ENCODE measurements around the gene OLFM3.

The OLFM3 gene

DNA sequence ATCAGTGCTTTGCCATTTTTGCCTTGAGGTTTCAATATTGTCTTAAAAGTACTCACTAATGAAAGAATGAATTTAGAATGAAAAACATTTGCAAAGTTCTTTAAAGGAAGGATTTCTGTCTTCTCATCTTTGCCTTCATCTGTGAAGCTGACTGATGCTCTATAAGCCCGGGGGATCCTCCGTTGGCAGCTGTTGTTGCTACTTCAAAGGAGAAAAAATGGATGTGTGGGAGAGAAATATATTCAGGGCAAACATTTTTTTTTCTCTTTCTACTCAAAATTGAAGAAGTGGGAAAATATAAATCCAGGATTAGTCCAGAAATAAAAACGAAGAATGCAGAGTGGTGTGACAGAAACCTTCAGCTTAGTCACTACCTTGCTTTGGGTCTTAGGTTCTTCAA is 142.5 kb downstream of the OLFM3 start:
- Histone ChIP-seq H3K4me3 (ENCODE audit: extremely low read depth, insufficient read depth, low read length, poor library complexity, severe bottlenecking) (no peak overlapping the region), H3K27ac (ENCODE audit: low read depth, low read length, severe bottlenecking) (no peak overlapping the region), H3K36me3 (ENCODE audit: control insufficient read depth, insufficient read depth, low read length) (no peaks in the 10 kb centered on the region), H3K4me1 (ENCODE audit: control insufficient read depth, insufficient read depth, low read length, poor library complexity, severe bottlenecking) (no peaks in the 10 kb centered on the region), H3K9me3 (ENCODE audit: control insufficient read depth, low read length) (no peaks in the 10 kb centered on the region)
- no CpG with 5 or more reads among the region's 3 CpGs for WGBS, 2 experiments (ENCODE audit: insufficient coverage in 2 of 2)

DNA sequence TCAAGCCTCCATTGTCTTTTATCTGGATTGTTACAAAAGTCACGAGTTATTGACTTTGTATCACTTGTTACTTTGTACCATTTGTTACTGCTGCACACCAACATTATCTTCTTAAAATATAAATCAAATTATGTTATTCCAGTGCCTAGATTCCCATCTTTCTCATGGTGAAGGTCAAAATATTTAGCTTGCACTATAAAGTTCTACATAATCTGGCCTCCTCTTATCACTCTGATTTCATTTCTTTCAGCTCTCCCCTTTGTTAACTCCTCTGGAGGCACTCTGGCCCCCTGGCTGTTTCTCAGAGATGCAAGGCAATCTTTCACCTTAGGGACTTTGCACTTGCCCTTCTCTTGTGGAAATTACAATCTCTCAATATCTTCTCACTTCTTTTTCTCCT is 143.8 kb downstream of the OLFM3 start:
- Histone ChIP-seq H3K27ac (ENCODE audit: low read depth, low read length, severe bottlenecking) (no peak overlapping the region), H3K36me3 (ENCODE audit: control insufficient read depth, insufficient read depth, low read length) (no peaks in the 10 kb centered on the region), H3K9me3 (ENCODE audit: control insufficient read depth, low read length) (no peaks in the 10 kb centered on the region), H3K4me3 (ENCODE audit: extremely low read depth, insufficient read depth, low read length, poor library complexity, severe bottlenecking) (no peak overlapping the region), H3K4me1 (ENCODE audit: control insufficient read depth, insufficient read depth, low read length, poor library complexity, severe bottlenecking) (no peaks in the 10 kb centered on the region)
- 67% methylated on average over 1 of the region's 1 CpG; no CpG with 5 or more reads in 1 of the 2 experiments for WGBS, 2 experiments (ENCODE audit: insufficient coverage in 2 of 2)

DNA sequence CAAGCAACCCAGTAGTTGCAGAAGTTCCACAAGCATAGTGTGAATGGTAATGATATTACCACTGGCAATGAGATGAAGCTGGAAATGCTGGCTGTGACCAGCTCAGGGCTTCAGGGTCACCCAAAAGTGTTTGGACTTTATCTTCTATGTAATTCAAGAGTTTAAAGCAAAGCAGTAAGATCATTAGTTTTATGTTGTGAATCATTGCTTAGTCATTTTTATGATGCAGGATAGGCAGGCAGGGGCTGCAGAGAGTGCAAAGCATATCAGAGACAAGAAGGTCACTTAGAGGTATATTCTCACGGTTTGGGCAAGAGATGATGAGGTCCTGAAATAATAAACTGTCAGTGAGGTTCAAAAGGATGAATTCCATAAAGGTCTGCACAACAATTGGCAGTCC is 147.4 kb downstream of the OLFM3 start:
- Histone ChIP-seq H3K36me3 (ENCODE audit: control insufficient read depth, insufficient read depth, low read length) (no peaks in the 10 kb centered on the region), H3K4me1 (ENCODE audit: control insufficient read depth, insufficient read depth, low read length, poor library complexity, severe bottlenecking) (no peaks in the 10 kb centered on the region), H3K27ac (ENCODE audit: low read depth, low read length, severe bottlenecking) (no peak overlapping the region), H3K9me3 (ENCODE audit: control insufficient read depth, low read length) (no peaks in the 10 kb centered on the region), H3K4me3 (ENCODE audit: extremely low read depth, insufficient read depth, low read length, poor library complexity, severe bottlenecking) (no peak overlapping the region)
- 93 to 100% methylated on average over 1 of the region's 1 CpG for whole genome bisulfite sequencing, 2 experiments (ENCODE audit: insufficient coverage in 2 of 2)

DNA sequence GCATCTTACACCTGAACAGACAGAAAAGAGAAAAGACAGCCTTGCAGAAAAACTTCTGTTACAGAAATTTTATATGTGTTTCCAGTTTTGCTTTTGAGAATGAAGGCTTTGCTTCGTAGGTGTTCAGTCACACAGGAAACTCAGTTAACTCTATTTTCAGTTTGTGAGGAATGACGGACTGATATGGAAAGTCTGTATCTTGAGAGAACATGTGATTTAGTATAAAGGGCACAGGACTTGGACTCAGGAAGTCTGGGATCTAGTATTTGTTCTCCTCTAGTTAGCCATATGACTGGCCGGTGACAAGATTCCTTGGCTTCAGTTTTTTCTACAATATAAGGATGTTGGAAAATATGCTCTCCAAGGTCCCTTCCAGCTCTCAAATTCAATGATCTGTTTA is 149.1 kb downstream of the OLFM3 start:
- WGBS, 2 experiments (ENCODE audit: insufficient coverage in 2 of 2) = 83 to 90% methylated on average over 2 of the region's 3 CpGs
- Histone ChIP-seq H3K36me3 (ENCODE audit: control insufficient read depth, insufficient read depth, low read length) (no peaks in the 10 kb centered on the region), H3K4me3 (ENCODE audit: extremely low read depth, insufficient read depth, low read length, poor library complexity, severe bottlenecking) (no peak overlapping the region), H3K27ac (ENCODE audit: low read depth, low read length, severe bottlenecking) (no peak overlapping the region), H3K4me1 (ENCODE audit: control insufficient read depth, insufficient read depth, low read length, poor library complexity, severe bottlenecking) (no peaks in the 10 kb centered on the region), H3K9me3 (ENCODE audit: control insufficient read depth, low read length) (no peaks in the 10 kb centered on the region)

DNA sequence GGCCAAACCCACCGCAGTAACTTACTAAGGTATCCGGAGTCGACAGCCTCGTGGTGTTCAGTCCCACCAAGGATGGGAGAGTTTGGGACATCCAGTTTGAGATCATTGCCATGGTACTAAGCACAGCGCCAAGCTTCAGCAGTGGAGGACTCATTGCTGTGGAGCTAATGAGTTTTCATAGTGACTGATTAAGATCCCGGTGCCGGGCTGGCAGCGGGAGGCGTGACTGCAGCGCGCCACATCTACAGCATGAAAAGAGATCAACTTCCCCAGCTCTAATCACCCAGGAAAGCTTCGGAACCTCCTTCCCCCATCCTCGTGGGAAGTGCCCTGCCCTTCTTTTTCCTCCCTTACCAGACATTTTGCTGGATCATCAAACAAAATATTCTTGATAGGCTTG is 149.9 kb downstream of the OLFM3 start:
- H3K4me3 ChIP-seq (ENCODE audit: extremely low read depth, insufficient read depth, low read length, poor library complexity, severe bottlenecking) = no peak overlapping the region
- H3K4me1 ChIP-seq (ENCODE audit: control insufficient read depth, insufficient read depth, low read length, poor library complexity, severe bottlenecking) = no peaks in the 10 kb centered on the region
- H3K27ac ChIP-seq (ENCODE audit: low read depth, low read length, severe bottlenecking) = no peak overlapping the region
- no peaks in the 10 kb centered on the region for H3K36me3 ChIP-seq (ENCODE audit: control insufficient read depth, insufficient read depth, low read length)
- no peaks in the 10 kb centered on the region for H3K9me3 ChIP-seq (ENCODE audit: control insufficient read depth, low read length)
- 67 to 71% methylated on average over 4 to 11 of the region's 13 CpGs for WGBS, 2 experiments (ENCODE audit: insufficient coverage in 2 of 2)

DNA sequence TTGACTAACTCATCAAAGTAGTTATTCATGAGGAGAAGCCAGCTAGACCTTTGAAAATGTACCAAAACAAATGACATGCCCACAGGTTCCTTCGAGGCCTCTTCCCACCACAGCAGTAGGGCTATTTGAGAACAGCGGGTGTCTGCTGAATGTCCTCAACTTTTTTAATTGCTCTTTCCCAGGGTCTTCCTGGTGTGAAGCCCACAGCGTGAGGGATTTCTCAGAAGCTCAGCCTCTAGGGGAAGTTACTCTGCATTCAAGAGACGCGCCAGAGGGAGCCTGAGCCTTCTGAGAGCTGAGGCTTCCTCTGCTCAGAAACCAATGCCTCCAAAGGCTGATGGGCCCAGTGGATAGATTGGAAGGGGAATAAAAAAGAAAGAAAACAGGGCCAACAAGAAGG is 153.6 kb downstream of the OLFM3 start:
- Histone ChIP-seq H3K36me3 (ENCODE audit: control insufficient read depth, insufficient read depth, low read length) (no peaks in the 10 kb centered on the region), H3K27ac (ENCODE audit: low read depth, low read length, severe bottlenecking) (no peak overlapping the region), H3K4me3 (ENCODE audit: extremely low read depth, insufficient read depth, low read length, poor library complexity, severe bottlenecking) (no peak overlapping the region), H3K4me1 (ENCODE audit: control insufficient read depth, insufficient read depth, low read length, poor library complexity, severe bottlenecking) (no peaks in the 10 kb centered on the region), H3K9me3 (ENCODE audit: control insufficient read depth, low read length) (no peaks in the 10 kb centered on the region)
- WGBS, 2 experiments (ENCODE audit: insufficient coverage in 2 of 2) = 19 to 27% methylated on average over 2 to 3 of the region's 5 CpGs

DNA sequence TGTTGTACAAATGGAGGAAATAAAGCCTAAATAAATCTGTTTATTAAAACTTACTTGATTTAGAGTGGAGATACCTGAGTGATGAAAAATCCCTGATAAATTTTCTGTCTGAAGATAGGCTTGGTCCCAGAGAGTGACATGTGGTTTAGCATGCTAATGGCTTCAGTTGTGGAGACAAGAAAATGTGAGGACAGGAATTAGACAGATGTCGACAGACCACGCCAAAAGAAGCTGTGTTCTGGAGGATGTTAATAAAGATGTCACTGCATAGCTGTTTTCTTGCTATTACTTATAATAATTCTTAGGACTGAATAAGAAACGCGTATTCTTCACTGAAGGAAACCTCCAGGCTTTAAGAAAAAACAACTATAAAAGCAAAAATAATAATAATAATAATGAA is 154.9 kb downstream of the OLFM3 start:
- Histone ChIP-seq H3K27ac (ENCODE audit: low read depth, low read length, severe bottlenecking) (no peak overlapping the region), H3K9me3 (ENCODE audit: control insufficient read depth, low read length) (no peaks in the 10 kb centered on the region)
- 80% methylated on average over 1 of the region's 4 CpGs; no CpG with 5 or more reads in 1 of the 2 experiments for WGBS, 2 experiments (ENCODE audit: insufficient coverage in 2 of 2)

DNA sequence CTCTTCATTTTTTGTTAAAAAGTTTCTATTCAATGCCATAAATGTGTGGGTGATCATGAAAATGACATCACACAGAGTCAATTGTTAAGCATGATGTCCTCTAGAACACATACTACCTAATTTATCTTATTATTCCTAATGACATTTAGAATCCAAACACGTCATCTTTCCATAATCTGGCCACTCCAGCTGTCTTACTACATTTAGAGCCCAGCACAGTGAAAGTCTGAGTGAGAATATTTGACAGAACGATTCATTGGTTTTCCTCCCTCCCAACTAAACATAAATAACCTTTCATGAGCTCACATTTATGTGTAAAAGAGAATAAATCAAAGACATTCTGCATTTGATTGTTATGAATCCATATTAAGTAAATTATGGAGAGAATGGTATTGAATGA is 160.7 kb downstream of the OLFM3 start:
- H3K36me3 ChIP-seq (ENCODE audit: control insufficient read depth, insufficient read depth, low read length) = no peaks in the 10 kb centered on the region
- no peaks in the 10 kb centered on the region for H3K4me1 ChIP-seq (ENCODE audit: control insufficient read depth, insufficient read depth, low read length, poor library complexity, severe bottlenecking)
- H3K4me3 ChIP-seq (ENCODE audit: extremely low read depth, insufficient read depth, low read length, poor library complexity, severe bottlenecking) = no peak overlapping the region
- no peak overlapping the region for H3K27ac ChIP-seq (ENCODE audit: low read depth, low read length, severe bottlenecking)
- WGBS, 2 experiments (ENCODE audit: insufficient coverage in 2 of 2) = 100% methylated on average over 1 of the region's 2 CpGs; no CpG with 5 or more reads in 1 of the 2 experiments
- H3K9me3 ChIP-seq (ENCODE audit: control insufficient read depth, low read length) = no peaks in the 10 kb centered on the region

More for the DNA sequence above, 154.9 kb downstream of the OLFM3 start:
- Histone ChIP-seq H3K4me3 (ENCODE audit: extremely low read depth, insufficient read depth, low read length, poor library complexity, severe bottlenecking) (no peak overlapping the region), H3K4me1 (ENCODE audit: control insufficient read depth, insufficient read depth, low read length, poor library complexity, severe bottlenecking) (no peaks in the 10 kb centered on the region), H3K36me3 (ENCODE audit: control insufficient read depth, insufficient read depth, low read length) (no peaks in the 10 kb centered on the region)

DNA sequence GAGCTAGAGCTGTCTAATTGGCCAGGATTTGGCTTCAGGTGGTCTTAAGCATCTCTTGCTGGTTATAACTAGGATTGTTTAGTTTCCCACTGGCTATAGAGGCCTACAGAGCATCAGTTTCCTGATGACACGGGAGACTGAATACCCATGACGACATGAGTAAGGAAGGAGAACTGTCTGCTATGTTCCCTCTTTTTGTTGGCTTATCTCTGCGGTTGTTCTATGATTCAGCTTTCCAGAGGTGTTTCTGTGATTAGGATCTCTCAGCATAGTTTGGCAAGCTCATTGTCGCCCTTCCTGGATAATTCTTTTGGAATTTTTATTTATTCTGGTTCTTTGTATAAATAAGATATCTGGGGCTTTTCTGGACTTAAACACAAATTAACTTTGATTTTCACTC is 163.4 kb downstream of the OLFM3 start:
- H3K4me1 ChIP-seq (ENCODE audit: control insufficient read depth, insufficient read depth, low read length, poor library complexity, severe bottlenecking) = no peaks in the 10 kb centered on the region
- no peak overlapping the region for H3K27ac ChIP-seq (ENCODE audit: low read depth, low read length, severe bottlenecking)
- H3K4me3 ChIP-seq (ENCODE audit: extremely low read depth, insufficient read depth, low read length, poor library complexity, severe bottlenecking) = no peak overlapping the region
- H3K36me3 ChIP-seq (ENCODE audit: control insufficient read depth, insufficient read depth, low read length) = no peaks in the 10 kb centered on the region
- H3K9me3 ChIP-seq (ENCODE audit: control insufficient read depth, low read length) = no peaks in the 10 kb centered on the region
- WGBS, 2 experiments (ENCODE audit: insufficient coverage in 2 of 2) = 0 to 40% methylated on average over 1 to 2 of the region's 4 CpGs

DNA sequence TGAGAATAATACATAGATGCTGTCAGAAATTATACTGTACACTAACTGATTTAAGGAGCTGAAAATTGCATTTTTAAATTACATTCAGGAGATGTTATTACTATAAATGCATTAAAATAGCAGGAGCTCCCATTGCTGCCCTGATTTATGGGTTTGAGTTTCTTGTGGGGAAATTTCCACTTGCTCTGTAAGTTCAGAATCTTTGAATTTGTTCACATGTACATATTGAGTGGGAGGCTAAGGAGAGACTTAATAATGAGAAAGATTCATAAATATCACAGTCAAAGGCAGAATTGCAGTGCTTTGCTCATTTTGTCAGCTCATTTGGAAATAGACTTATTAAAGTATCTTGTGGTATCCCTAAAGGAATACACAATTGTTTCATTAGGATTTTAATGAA is 170.3 kb downstream of the OLFM3 start:
- Histone ChIP-seq H3K36me3 (ENCODE audit: control insufficient read depth, insufficient read depth, low read length) (no peaks in the 10 kb centered on the region), H3K27ac (ENCODE audit: low read depth, low read length, severe bottlenecking) (no peak overlapping the region), H3K4me1 (ENCODE audit: control insufficient read depth, insufficient read depth, low read length, poor library complexity, severe bottlenecking) (no peaks in the 10 kb centered on the region), H3K9me3 (ENCODE audit: control insufficient read depth, low read length) (no peaks in the 10 kb centered on the region), H3K4me3 (ENCODE audit: extremely low read depth, insufficient read depth, low read length, poor library complexity, severe bottlenecking) (no peak overlapping the region)

DNA sequence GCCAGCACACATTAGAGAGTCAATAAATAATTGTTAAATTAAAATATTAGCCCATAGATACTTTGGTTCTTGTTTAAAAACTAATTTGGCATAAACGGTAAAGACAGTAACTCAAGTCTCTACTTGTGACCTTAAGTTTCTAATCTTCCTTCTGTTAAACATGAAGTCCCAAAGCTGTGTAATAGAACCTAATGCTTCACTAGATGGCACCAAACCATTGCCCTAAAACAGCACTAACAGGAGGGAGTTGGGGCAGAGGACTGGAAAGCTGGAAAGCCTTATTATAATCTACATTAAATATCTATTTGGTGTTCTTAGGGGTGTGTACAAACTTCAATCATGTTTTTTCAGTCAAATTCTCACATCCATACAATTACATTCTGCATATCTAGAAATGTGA is 176.7 kb downstream of the OLFM3 start:
- H3K9me3 ChIP-seq (ENCODE audit: control insufficient read depth, low read length) = no peaks in the 10 kb centered on the region
- H3K4me3 ChIP-seq (ENCODE audit: extremely low read depth, insufficient read depth, low read length, poor library complexity, severe bottlenecking) = no peak overlapping the region
- H3K27ac ChIP-seq (ENCODE audit: low read depth, low read length, severe bottlenecking) = no peak overlapping the region
- 100% methylated on average over 1 of the region's 1 CpG; no CpG with 5 or more reads in 1 of the 2 experiments for WGBS, 2 experiments (ENCODE audit: insufficient coverage in 2 of 2)
- no peaks in the 10 kb centered on the region for H3K4me1 ChIP-seq (ENCODE audit: control insufficient read depth, insufficient read depth, low read length, poor library complexity, severe bottlenecking)
- H3K36me3 ChIP-seq (ENCODE audit: control insufficient read depth, insufficient read depth, low read length) = no peaks in the 10 kb centered on the region

DNA sequence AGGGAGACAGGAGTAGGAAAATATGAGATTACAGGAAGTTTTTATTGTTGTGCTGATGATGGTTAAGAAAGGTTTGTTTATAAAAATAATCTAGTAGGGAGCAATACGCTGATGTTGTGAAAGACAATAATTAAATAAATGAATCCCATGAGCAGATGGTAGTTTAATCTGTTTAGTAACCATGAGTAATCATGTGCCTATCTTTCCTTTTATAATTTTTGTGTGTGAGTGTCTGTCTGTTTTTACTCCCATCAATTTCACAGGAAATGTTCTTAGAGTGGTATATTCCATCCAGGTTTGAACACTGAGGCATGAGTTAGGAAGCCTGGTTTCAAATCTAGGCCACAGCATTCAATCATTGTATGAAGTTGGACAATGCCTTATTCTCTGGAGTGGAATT is 180.5 kb downstream of the OLFM3 start:
- WGBS, 2 experiments (ENCODE audit: insufficient coverage in 2 of 2) = no CpG with 5 or more reads among the region's 1 CpG
- Histone ChIP-seq H3K27ac (ENCODE audit: low read depth, low read length, severe bottlenecking) (no peak overlapping the region), H3K9me3 (ENCODE audit: control insufficient read depth, low read length) (no peaks in the 10 kb centered on the region), H3K36me3 (ENCODE audit: control insufficient read depth, insufficient read depth, low read length) (no peaks in the 10 kb centered on the region), H3K4me1 (ENCODE audit: control insufficient read depth, insufficient read depth, low read length, poor library complexity, severe bottlenecking) (no peaks in the 10 kb centered on the region), H3K4me3 (ENCODE audit: extremely low read depth, insufficient read depth, low read length, poor library complexity, severe bottlenecking) (no peak overlapping the region)

All from mesodermal cell (in vitro differentiated cells).